Measurements from ENCODE around the gene LMAN2L. TPM values are rescaled to one million over a fixed set of nuclear protein-coding genes. Genes with fewer than 3 reads are reported as not detected.

LMAN2L gene
- total RNA-seq, 6 donors from 2014 or later = 11.5 to 18.9 (median 15.2) TPM

DNA sequence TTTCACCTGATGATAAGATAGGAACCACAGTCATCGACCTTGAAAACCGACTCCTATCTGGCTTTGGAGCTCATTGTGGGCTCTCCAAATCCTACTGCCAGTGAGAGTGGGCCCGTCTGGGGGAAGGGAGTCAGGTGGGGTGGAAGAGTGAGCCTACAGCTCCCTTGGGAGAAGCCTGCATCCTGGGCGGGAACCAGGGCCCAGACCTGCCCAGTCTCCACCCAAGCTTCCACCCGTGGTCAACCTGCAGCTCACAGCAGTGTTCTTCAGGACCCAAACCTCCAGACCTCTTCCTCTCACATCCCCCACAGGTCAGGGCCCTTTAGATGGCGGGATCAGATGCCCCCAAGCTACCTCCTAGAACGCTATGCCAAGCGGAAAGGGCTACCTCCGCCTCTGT is 40.2 kb downstream of the LMAN2L start:
- WGBS, 2 donors = 89 to 94% methylated on average over 7 to 9 of the region's 9 CpGs

DNA sequence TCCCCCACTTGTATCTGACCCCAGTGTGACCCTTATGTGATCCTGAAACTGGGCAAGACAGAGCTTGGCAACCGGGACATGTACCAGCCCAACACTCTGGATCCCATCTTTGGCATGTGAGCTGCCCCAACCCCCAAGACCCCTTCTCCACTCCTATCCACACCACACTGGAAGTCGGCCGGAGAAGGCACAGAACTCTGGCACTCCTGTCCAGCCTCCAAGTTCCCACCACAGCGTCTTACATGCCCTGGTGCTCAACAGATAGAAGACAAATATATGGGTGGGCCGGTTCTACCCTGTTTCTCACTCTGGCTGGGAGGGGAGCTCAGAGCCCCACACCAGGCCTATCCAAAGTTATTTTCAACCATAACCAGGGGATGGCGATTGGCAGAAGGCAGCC is 40.8 kb downstream of the LMAN2L start:
- Histone ChIP-seq H3K4me1 (no peaks in the 10 kb centered on the region), H3K9me3 (no peaks in the 10 kb centered on the region), H3K27ac (no peak overlapping the region), H3K4me3 (no peak overlapping the region), H3K36me3 (peaks cover 0 to 17% (median 9%) of the 10 kb centered on the region in 4 donors), H3K27me3 (no peaks in the 10 kb centered on the region)
- WGBS, 2 donors = 88 to 100% methylated on average over 1 to 6 of the region's 6 CpGs
- no peak for ATAC-seq (ENCODE audit: low FRiP score in 2 of 2)
- no peak for TF ChIP-seq POLR2AphosphoS5 (IDR thresholded peaks at IDR 0.05)
- TF ChIP-seq CTCF (IDR thresholded peaks at IDR 0.05) = no peak
- no peak for TF ChIP-seq POLR2A (IDR thresholded peaks at IDR 0.05)
- TF ChIP-seq EP300 (IDR thresholded peaks at IDR 0.05) = no peak
- DNase-seq = no peak

More for the DNA sequence above, 40.2 kb downstream of the LMAN2L start:
- TF ChIP-seq POLR2A (IDR thresholded peaks at IDR 0.05) = no peak
- H3K4me1 ChIP-seq = no peaks in the 10 kb centered on the region
- no peaks in the 10 kb centered on the region for H3K9me3 ChIP-seq
- H3K4me3 ChIP-seq = no peak overlapping the region
- H3K27ac ChIP-seq = no peak overlapping the region
- H3K36me3 ChIP-seq = peaks cover 0 to 17% (median 12%) of the 10 kb centered on the region in 4 donors
- ATAC-seq (ENCODE audit: low FRiP score in 2 of 2) = no peak
- DNase-seq = no peak
- no peaks in the 10 kb centered on the region for H3K27me3 ChIP-seq

GRCh38 chr2:96698221-96698861 is 41.5 kb downstream of the LMAN2L start:
- ATAC-seq (ENCODE audit: low FRiP score in 2 of 2) (no peak), DNase-seq (no peak)
- H3K27ac ChIP-seq = no peak overlapping the region
- 90 to 97% methylated on average over 7 to 14 of the region's 14 CpGs for WGBS, 2 donors
- H3K36me3 ChIP-seq = peaks cover 0 to 16% (median 8%) of the 10 kb centered on the region in 4 donors
- no peaks in the 10 kb centered on the region for H3K4me1 ChIP-seq
- no peaks in the 10 kb centered on the region for H3K27me3 ChIP-seq
- no peak for TF ChIP-seq POLR2AphosphoS5 (IDR thresholded peaks at IDR 0.05)
- no peak for TF ChIP-seq EP300 (IDR thresholded peaks at IDR 0.05)
- TF ChIP-seq CTCF (IDR thresholded peaks at IDR 0.05) = no peak
- no peak for TF ChIP-seq POLR2A (IDR thresholded peaks at IDR 0.05)
- no peaks in the 10 kb centered on the region for H3K9me3 ChIP-seq
- no peak overlapping the region for H3K4me3 ChIP-seq

DNA sequence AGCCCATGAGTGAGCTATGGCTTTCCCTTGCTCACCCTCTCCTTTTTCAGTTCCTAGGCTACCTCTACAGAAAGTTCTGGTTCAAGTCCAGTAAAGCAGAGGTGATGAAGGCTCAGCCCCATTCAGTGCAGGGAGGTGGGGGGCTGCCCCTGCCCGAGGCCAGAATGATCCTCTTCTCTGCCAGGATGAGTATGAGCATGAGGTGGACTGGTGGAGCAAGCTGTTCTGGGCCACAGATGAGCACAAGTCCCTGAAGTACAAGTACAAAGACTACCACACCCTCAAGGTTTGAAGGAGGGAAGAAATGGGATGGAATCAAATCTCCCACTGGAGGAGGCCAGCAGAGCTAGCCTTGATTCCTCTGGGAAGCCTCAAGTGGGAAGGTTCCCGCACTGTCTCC is 42.4 kb downstream of the LMAN2L start:
- H3K4me3 ChIP-seq = no peak overlapping the region
- H3K27ac ChIP-seq = no peak overlapping the region
- no peaks in the 10 kb centered on the region for H3K9me3 ChIP-seq
- ATAC-seq (ENCODE audit: low FRiP score in 2 of 2) = no peak
- H3K4me1 ChIP-seq = peaks cover 0 to 7% (median 0%) of the 10 kb centered on the region in 4 donors
- H3K36me3 ChIP-seq = peaks cover 0 to 7% (median 3%) of the 10 kb centered on the region in 4 donors
- no peak for DNase-seq
- TF ChIP-seq POLR2AphosphoS5 (IDR thresholded peaks at IDR 0.05) = no peak
- no peak for TF ChIP-seq EP300 (IDR thresholded peaks at IDR 0.05)
- no peak for TF ChIP-seq CTCF (IDR thresholded peaks at IDR 0.05)
- TF ChIP-seq POLR2A (IDR thresholded peaks at IDR 0.05) = no peak
- 33 to 88% methylated on average over 1 to 2 of the region's 2 CpGs for WGBS, 2 donors
- no peaks in the 10 kb centered on the region for H3K27me3 ChIP-seq

- Histone ChIP-seq H3K4me1 (peaks cover 0 to 18% (median 2%) of the 10 kb centered on the region in 4 donors), H3K27me3 (no peaks in the 10 kb centered on the region), H3K9me3 (no peaks in the 10 kb centered on the region), H3K4me3 (no peak overlapping the region), H3K36me3 (no peaks in the 10 kb centered on the region), H3K27ac (no peak overlapping the region)
- no peak for DNase-seq
- 86 to 96% methylated on average over 4 to 15 of the region's 15 CpGs for WGBS, 2 donors
- TF ChIP-seq CTCF (IDR thresholded peaks at IDR 0.05) (no peak), POLR2AphosphoS5 (IDR thresholded peaks at IDR 0.05) (no peak), EP300 (IDR thresholded peaks at IDR 0.05) (no peak), POLR2A (IDR thresholded peaks at IDR 0.05) (no peak)
- no peak for ATAC-seq (ENCODE audit: low FRiP score in 2 of 2)
Observed at GRCh38 chr2:96695602-96696001, 44.3 kb downstream of the LMAN2L start.
